ENCODE results near the gene WDR64.

WDR64 gene

GRCh38 chr1:241652012-241652411, at the start of gene WDR64:
WDR64 (plus strand) TSS chr1:241652281; CDS start chr1:241652485, 204 bp downstream.
- no peak for DNase-seq

- no peak for DNase-seq
Measured at GRCh38 chr1:241603731-241604245, 48.3 kb upstream of the WDR64 start.

- DNase-seq: no peak
Measured at GRCh38 chr1:241605146-241605805, 46.8 kb upstream of the WDR64 start.

GRCh38 chr1:241606544-241606943, 45.5 kb upstream of the WDR64 start:
- DNase-seq: no peak

GRCh38 chr1:241607497-241607896, 44.6 kb upstream of the WDR64 start:
- DNase-seq: no peak

GRCh38 chr1:241608379-241609033, 43.6 kb upstream of the WDR64 start:
- DNase-seq: no peak

GRCh38 chr1:241610056-241610815, 41.8 kb upstream of the WDR64 start:
- DNase-seq: no peak

- peak; percentile 72 for DNase-seq
Measured at GRCh38 chr1:241611063-241611462, 41.0 kb upstream of the WDR64 start.

GRCh38 chr1:241611736-241612135, 40.3 kb upstream of the WDR64 start:
- DNase-seq: no peak

- no peak for DNase-seq
Measured at GRCh38 chr1:241612533-241613477, 39.3 kb upstream of the WDR64 start.

- no peak for DNase-seq
Measured at GRCh38 chr1:241614144-241614543, 37.9 kb upstream of the WDR64 start.

- no peak for DNase-seq
Measured at GRCh38 chr1:241614572-241614971, 37.5 kb upstream of the WDR64 start.

GRCh38 chr1:241615043-241615974, 36.8 kb upstream of the WDR64 start:
- DNase-seq: no peak

- DNase-seq: no peak
Measured at GRCh38 chr1:241617426-241617825, 34.7 kb upstream of the WDR64 start.

- DNase-seq: no peak
Measured at GRCh38 chr1:241622669-241623068, 29.4 kb upstream of the WDR64 start.

- DNase-seq: no peak
Measured at GRCh38 chr1:241624935-241625334, 27.1 kb upstream of the WDR64 start.

- peak; percentile 72 for DNase-seq
Measured at GRCh38 chr1:241627453-241628259, 24.4 kb upstream of the WDR64 start.

- no peak for DNase-seq
Measured at GRCh38 chr1:241630005-241630404, 22.1 kb upstream of the WDR64 start.

GRCh38 chr1:241630476-241630875, 21.6 kb upstream of the WDR64 start:
- no peak for DNase-seq

- no peak for DNase-seq
Measured at GRCh38 chr1:241630899-241631298, 21.2 kb upstream of the WDR64 start.

GRCh38 chr1:241631674-241632073, 20.4 kb upstream of the WDR64 start:
- no peak for DNase-seq
